IPS-20b (cell line): ENCODE data around the gene CADM1.

Source experiments
- H3K27ac ChIP-seq: one replicate; pipeline ENCODE4 v1.5.1; 2013; ENCODE audit warnings: low read length
- H3K27me3 ChIP-seq: 2 replicates; pipeline ENCODE4 v1.6.1; 2013; ENCODE audit warnings: mild to moderate bottlenecking, low read length, inconsistent platforms; ENCODE audit not compliant: insufficient read depth
- H3K36me3 ChIP-seq: 2 replicates; pipeline ENCODE4 v1.6.1; 2013; ENCODE audit warnings: low read depth, mild to moderate bottlenecking, inconsistent platforms, low read length, moderate library complexity; ENCODE audit not compliant: insufficient read depth
- H3K4me1 ChIP-seq: 2 replicates; pipeline ENCODE4 v1.6.1; 2013; ENCODE audit warnings: mild to moderate bottlenecking, control low read depth, inconsistent platforms, low read length, moderate library complexity; ENCODE audit not compliant: insufficient read depth
- H3K4me3 ChIP-seq: 2 replicates; pipeline ENCODE4 v1.5.1; 2013; ENCODE audit warnings: mild to moderate bottlenecking, low read length, inconsistent platforms
- H3K9ac ChIP-seq: 2 replicates; pipeline ENCODE4 v1.6.1; 2013; ENCODE audit warnings: low read depth, mild to moderate bottlenecking, inconsistent platforms, low read length, moderate library complexity
- H3K9me3 ChIP-seq: 2 replicates; pipeline ENCODE4 v1.6.1; 2013; ENCODE audit warnings: mild to moderate bottlenecking, low read depth, low read length, inconsistent platforms; ENCODE audit not compliant: insufficient read depth

Gene CADM1

GRCh38 chr11:115342142-115342541 is 162.1 kb downstream of the CADM1 start:
- no peak overlapping the region for H3K9ac ChIP-seq
- H3K4me3 ChIP-seq: no peak overlapping the region
- H3K36me3 ChIP-seq: no peaks in the 10 kb centered on the region
- no peak overlapping the region for H3K27ac ChIP-seq
- H3K27me3 ChIP-seq: no peaks in the 10 kb centered on the region
- no peaks in the 10 kb centered on the region for H3K4me1 ChIP-seq
- no peaks in the 10 kb centered on the region for H3K9me3 ChIP-seq

DNA sequence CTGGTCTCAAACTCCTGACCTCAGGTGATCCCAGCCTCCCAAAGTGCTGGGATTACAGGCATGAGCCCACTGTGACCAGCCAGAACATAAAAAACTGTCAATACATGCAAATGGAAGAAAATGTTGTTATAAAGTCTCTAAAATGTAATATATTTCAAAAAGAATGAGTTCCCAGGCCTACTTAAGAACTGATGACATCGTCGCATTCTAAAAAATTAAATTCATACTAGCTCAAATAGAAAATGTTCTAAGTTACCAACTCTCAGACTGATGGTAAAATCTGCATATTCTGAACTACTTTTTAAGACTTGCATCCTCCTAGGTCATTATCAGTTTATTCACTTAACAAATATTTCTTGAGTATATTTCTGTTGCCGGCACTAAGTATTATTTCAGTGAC is 163.3 kb downstream of the CADM1 start:
- Histone ChIP-seq H3K4me3 (no peak overlapping the region), H3K27ac (no peak overlapping the region), H3K9me3 (no peaks in the 10 kb centered on the region), H3K36me3 (no peaks in the 10 kb centered on the region), H3K9ac (no peak overlapping the region), H3K27me3 (no peaks in the 10 kb centered on the region), H3K4me1 (no peaks in the 10 kb centered on the region)

- Histone ChIP-seq H3K9me3 (no peaks in the 10 kb centered on the region), H3K4me1 (no peaks in the 10 kb centered on the region), H3K36me3 (no peaks in the 10 kb centered on the region), H3K27me3 (no peaks in the 10 kb centered on the region), H3K27ac (no peak overlapping the region), H3K4me3 (no peak overlapping the region), H3K9ac (no peak overlapping the region)
Observed at GRCh38 chr11:115338476-115338875, 165.7 kb downstream of the CADM1 start.

DNA sequence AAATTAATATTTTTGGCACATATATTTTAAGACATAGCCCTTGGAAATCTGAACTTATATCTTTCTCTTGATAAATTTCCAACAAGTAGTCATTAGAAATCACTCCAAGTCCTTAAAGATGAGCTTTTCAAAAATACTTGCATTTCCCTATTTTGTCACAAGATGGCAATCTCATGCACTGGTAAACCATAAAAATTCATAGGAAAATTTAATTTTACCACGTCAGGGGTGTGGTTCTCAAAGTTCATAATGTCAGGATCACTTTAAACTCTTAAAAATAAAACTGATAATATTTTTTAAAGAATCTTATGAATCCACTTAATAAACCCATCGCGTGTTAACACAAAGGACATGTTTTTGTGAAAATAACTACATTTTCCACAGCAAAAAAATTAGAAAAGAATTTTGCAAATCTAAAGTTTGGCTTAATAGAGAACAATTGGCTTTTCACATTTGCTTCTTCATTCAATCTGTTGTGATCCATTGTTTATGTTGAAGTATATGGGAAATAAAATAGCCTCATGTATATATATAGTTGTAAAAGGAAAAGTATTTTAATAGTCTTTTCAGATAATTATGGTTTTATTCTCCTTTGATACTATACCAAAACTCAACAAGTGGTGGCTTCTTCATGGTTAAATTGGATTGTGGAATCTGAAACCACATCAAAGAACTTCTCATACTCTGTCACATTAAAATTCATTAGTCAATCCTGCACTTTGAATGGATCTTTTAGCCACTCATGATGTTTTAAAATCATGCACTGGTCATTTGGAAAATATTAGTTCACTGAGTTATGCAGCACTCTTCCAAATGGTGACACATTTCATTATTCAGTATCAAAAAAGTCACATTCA is 169.1 kb downstream of the CADM1 start:
- Histone ChIP-seq H3K36me3 (no peaks in the 10 kb centered on the region), H3K9ac (no peak overlapping the region), H3K9me3 (no peaks in the 10 kb centered on the region), H3K27ac (no peak overlapping the region), H3K4me3 (no peak overlapping the region), H3K27me3 (no peaks in the 10 kb centered on the region), H3K4me1 (no peaks in the 10 kb centered on the region; the same call in 1 of the 2 replicates)

- H3K9me3 ChIP-seq: no peaks in the 10 kb centered on the region
- H3K36me3 ChIP-seq: no peaks in the 10 kb centered on the region
- no peaks in the 10 kb centered on the region for H3K27me3 ChIP-seq
- no peak overlapping the region for H3K9ac ChIP-seq
- no peak overlapping the region for H3K27ac ChIP-seq
- no peaks in the 10 kb centered on the region; the same call in 1 of the 2 replicates for H3K4me1 ChIP-seq
- H3K4me3 ChIP-seq: no peak overlapping the region
Observed at GRCh38 chr11:115333949-115334348, 170.3 kb downstream of the CADM1 start.

GRCh38 chr11:115333121-115333520 is 171.1 kb downstream of the CADM1 start:
- H3K27ac ChIP-seq: no peak overlapping the region
- H3K4me3 ChIP-seq: no peak overlapping the region
- no peak overlapping the region for H3K9ac ChIP-seq
- no peaks in the 10 kb centered on the region for H3K27me3 ChIP-seq
- H3K9me3 ChIP-seq: no peaks in the 10 kb centered on the region
- no peaks in the 10 kb centered on the region; the same call in 1 of the 2 replicates for H3K4me1 ChIP-seq
- no peaks in the 10 kb centered on the region for H3K36me3 ChIP-seq

DNA sequence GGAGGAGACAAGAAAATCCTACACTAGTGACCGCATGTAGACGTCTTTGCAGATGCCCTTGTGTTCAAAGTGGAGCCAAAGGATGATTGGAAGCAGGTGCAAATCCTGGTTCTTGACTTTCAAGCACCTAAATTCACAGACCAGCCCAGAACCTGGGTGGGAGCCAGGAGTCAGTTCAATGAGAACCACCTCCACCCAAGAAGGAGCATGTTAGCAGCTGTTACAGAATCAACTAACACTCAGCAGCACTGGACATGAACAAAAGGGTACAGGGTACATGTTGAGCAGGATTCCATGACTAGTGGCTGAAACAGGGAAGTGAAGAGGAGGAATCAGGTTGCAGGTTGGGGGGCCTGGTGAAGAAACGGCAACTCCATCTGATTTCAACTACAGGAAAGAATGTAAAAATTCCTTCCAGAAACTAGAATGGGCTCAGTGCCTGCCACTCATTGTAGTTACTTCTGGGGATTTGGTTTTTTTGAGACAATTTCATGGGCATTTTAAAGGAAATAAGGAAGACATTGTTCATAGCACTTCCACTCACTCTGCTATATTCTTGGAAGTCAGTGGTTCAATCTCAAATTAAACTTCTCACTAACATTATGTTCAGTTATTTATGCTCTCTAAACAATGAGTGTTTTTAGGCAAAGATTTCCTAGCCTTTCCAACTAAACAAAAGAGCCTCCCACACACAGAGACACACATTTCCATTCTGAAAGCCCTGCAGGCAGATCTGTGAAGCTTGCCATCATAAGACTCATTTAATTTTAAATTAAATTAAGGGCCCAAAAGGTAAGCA is 173.3 kb downstream of the CADM1 start:
- Histone ChIP-seq H3K9ac (no peak overlapping the region), H3K4me3 (no peak overlapping the region), H3K27ac (no peak overlapping the region), H3K27me3 (no peaks in the 10 kb centered on the region), H3K9me3 (no peaks in the 10 kb centered on the region), H3K4me1 (no peaks in the 10 kb centered on the region; the same call in 1 of the 2 replicates), H3K36me3 (no peaks in the 10 kb centered on the region)

GRCh38 chr11:115326526-115326925 is 177.7 kb downstream of the CADM1 start:
- Histone ChIP-seq H3K9me3 (no peaks in the 10 kb centered on the region), H3K4me3 (no peak overlapping the region)

DNA sequence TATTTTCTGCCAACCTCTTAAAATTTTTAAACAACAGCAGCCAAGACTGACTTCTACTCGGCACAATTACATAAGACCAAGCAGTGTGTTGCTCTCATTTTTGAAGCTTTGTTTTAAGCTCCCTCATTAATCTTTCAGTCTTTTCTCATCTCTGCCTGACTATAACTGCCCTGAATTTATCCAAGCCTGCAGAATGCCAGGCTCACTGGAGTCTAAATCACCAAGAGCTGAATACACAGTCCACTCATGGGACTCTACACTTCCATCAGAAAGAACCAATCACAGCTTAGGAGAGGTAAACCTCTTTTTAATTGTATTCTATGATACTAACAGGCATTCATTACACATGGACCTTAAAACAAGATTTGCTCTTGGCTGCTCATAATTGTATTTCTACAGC is 178.7 kb downstream of the CADM1 start:
- H3K4me1 ChIP-seq: peaks cover 5% of the 10 kb centered on the region; the same call in 1 of the 2 replicates
- H3K27me3 ChIP-seq: no peaks in the 10 kb centered on the region
- no peaks in the 10 kb centered on the region for H3K9me3 ChIP-seq
- H3K9ac ChIP-seq: no peak overlapping the region
- H3K4me3 ChIP-seq: no peak overlapping the region
- H3K27ac ChIP-seq: no peak overlapping the region
- H3K36me3 ChIP-seq: no peaks in the 10 kb centered on the region

More at GRCh38 chr11:115326526-115326925, 177.7 kb downstream of the CADM1 start:
- Histone ChIP-seq H3K36me3 (no peaks in the 10 kb centered on the region), H3K27ac (no peak overlapping the region), H3K4me1 (peaks cover 5% of the 10 kb centered on the region; the same call in 1 of the 2 replicates), H3K9ac (no peak overlapping the region), H3K27me3 (no peaks in the 10 kb centered on the region)

- Histone ChIP-seq H3K9me3 (no peaks in the 10 kb centered on the region), H3K9ac (no peak overlapping the region), H3K36me3 (no peaks in the 10 kb centered on the region), H3K4me3 (no peak overlapping the region), H3K27me3 (no peaks in the 10 kb centered on the region), H3K27ac (no peak overlapping the region), H3K4me1 (peaks cover 5% of the 10 kb centered on the region; the same call in 1 of the 2 replicates)
Observed at GRCh38 chr11:115324581-115325432, 179.4 kb downstream of the CADM1 start.

DNA sequence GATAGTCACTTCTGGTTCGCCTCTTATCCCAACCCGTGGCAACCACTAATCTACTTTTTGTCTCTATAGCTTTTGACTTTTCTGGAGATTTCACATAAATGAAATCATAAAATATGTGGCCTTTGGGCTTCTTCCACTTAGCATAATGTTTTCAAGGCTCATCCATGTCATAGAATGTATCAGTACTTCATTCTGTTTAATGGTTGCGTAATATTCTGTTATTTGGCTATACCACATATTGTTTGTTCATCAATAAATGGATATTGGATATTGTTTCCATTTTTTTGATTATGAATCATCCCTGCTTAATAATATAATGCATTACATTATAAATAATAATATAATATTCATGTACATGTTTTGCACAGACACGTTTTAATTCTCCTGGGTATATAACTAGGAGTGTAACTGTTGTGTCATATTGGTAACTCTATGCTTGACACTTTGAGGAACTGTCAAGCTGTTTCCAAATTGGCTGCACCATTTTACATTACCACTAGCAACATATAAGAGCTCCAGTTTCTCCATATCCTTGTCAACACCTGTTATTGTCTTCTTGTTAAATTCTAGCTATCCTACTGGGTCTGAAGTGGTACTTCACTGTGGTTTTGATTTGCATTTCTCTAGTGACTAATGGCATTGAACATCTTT is 181.5 kb downstream of the CADM1 start:
- Histone ChIP-seq H3K27me3 (no peaks in the 10 kb centered on the region), H3K4me3 (no peak overlapping the region), H3K36me3 (no peaks in the 10 kb centered on the region), H3K27ac (no peak overlapping the region), H3K9me3 (no peaks in the 10 kb centered on the region), H3K9ac (no peak overlapping the region), H3K4me1 (peaks cover 5% of the 10 kb centered on the region; the same call in 1 of the 2 replicates)
